Measurements from ENCODE around the gene MTFR1L.

DNA sequence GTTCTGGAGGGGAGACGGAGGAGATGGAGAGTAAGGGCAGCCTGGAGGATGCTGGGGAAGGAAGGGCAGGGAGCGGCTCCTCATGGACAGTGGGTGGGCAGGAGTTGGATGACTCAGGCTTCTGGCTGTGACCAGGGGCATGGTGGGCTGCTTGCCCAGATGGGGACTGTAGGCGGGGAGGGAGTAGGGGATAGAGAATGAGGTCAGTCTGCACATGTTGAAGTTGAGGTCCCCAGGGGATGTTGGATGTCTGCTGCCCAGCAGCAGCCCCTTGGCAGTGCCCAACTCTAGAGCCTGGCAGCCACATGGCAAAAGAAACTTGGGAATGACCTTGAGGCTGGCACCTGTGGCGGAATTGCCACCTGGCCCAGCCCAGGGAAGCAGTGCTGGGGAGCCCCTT, 13.3 kb upstream of the MTFR1L start:
- TF ChIP-seq EZH2 (IDR thresholded peaks at IDR 0.05; ENCODE audit: low read length) = no peak
- TF ChIP-seq, protein P1, sequence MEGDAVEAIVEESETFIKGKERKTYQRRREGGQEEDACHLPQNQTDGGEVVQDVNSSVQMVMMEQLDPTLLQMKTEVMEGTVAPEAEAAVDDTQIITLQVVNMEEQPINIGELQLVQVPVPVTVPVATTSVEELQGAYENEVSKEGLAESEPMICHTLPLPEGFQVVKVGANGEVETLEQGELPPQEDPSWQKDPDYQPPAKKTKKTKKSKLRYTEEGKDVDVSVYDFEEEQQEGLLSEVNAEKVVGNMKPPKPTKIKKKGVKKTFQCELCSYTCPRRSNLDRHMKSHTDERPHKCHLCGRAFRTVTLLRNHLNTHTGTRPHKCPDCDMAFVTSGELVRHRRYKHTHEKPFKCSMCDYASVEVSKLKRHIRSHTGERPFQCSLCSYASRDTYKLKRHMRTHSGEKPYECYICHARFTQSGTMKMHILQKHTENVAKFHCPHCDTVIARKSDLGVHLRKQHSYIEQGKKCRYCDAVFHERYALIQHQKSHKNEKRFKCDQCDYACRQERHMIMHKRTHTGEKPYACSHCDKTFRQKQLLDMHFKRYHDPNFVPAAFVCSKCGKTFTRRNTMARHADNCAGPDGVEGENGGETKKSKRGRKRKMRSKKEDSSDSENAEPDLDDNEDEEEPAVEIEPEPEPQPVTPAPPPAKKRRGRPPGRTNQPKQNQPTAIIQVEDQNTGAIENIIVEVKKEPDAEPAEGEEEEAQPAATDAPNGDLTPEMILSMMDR (optimal IDR thresholded peaks at IDR 0.05 in 1 of 3, IDR thresholded peaks at IDR 0.05 in 1 of 3, conservative IDR thresholded peaks at IDR 0.05 in 1 of 3; ENCODE audit: extremely low read depth in 1 of 3, insufficient read depth in 2 of 3, low read length in 3 of 3) = no peak
